NT2/D1 (cell line): Measurements from ENCODE around the gene GSTO2.

Source experiments
- SUZ12 ChIP-seq: IDR thresholded peaks from 2 replicates; pipeline ENCODE4 v1.6.1; 2011; ENCODE audit not compliant: insufficient read length, insufficient read depth; ENCODE audit errors: extremely low read depth
- YY1 ChIP-seq: IDR thresholded peaks from 2 replicates; pipeline ENCODE4 v1.6.1; 2011; ENCODE audit not compliant: insufficient read length, insufficient read depth
- ZNF274 ChIP-seq: IDR thresholded peaks from 2 replicates; pipeline ENCODE4 v1.6.1; 2011; ENCODE audit warnings: mild to moderate bottlenecking, low read depth, low read length

DNA sequence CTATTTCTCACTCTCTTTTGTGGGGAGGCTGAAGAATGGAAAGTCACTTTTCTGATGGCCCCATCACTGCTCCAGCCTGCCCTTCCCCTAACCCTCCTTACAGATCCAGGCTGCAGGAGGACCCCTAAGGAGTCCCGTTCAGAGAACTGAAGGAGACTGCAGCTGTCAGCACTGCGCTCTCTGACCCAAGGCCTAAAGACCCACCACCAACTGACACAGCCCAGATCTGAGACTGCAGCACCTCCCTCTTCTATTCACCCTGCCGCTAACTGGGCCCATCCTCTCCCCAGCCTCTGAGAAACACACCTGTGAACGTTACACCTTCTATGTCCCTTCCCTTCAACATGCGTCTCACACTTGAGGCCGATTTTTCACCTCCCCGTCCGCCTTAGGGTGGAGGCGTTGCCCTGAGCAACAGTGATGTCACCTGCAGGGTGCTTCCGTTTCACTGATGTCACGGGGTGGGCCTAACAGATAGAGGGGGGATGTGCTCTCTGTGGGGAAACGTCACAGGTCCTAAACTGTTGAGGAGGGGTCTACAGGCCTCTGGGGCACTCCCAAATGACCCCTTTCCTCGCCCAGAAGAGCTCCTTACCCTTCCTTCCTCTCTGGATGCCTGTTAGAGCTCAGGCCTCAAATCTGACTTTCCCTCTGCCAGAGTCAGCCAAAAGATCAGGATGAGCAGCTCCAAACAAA lies 64.2 kb downstream of the GSTO2 start:
- TF ChIP-seq YY1 = no peak
- TF ChIP-seq ZNF274 = no peak
- TF ChIP-seq SUZ12 = no peak
